Lung (tissue), 12 donors: Measurements from ENCODE around the gene ARL13A. TPM values are rescaled to one million over a fixed set of nuclear protein-coding genes. Genes with fewer than 3 reads are reported as not detected.

Experiments
- ATAC-seq: fragments of 200-7000 bp; cut with Tn5 transposase; one replicate; pipeline ENCODE4 v1.9.1; 2020; ENCODE audit warnings: moderate number of reproducible peaks; ENCODE audit not compliant: insufficient read depth, low FRiP score
- DNase-seq, 3 donors: peaks; one replicate each; pipeline ENCODE4 v3.0.0-alpha.2; 2013 to 2017
- H3K27ac ChIP-seq, 2 donors: one replicate each; pipeline ENCODE4 v1.5.1; 2013; ENCODE audit warnings: mild to moderate bottlenecking in 2 of 2, moderate library complexity in 2 of 2, control low read depth in 1 of 2, inconsistent platforms in 1 of 2, low read depth in 1 of 2, low read length in 1 of 2
- H3K27me3 ChIP-seq, 3 donors: one replicate each; pipeline ENCODE4 v1.5.1; 2013; ENCODE audit warnings: low read length in 2 of 3; ENCODE audit not compliant: control insufficient read depth in 3 of 3, insufficient read depth in 3 of 3
- H3K36me3 ChIP-seq, 4 donors: one replicate each; pipeline ENCODE4 v1.5.1; 2013; ENCODE audit warnings: low read length in 4 of 4, mild to moderate bottlenecking in 1 of 4, moderate library complexity in 1 of 4; ENCODE audit not compliant: control insufficient read depth in 4 of 4, insufficient read depth in 4 of 4
- H3K4me1 ChIP-seq, 5 donors: one replicate each; pipeline ENCODE4 v1.5.1; 2013; ENCODE audit warnings: low read length in 5 of 5, mild to moderate bottlenecking in 2 of 5, moderate library complexity in 1 of 5; ENCODE audit not compliant: control insufficient read depth in 5 of 5, insufficient read depth in 5 of 5
- H3K4me3 ChIP-seq: one replicate; pipeline ENCODE4 v1.5.1; 2013; ENCODE audit warnings: mild to moderate bottlenecking, control low read depth, moderate library complexity
- H3K9ac ChIP-seq, 2 donors: one replicate each; pipeline ENCODE4 v1.5.1; 2013; ENCODE audit warnings: low read length in 2 of 2, control low read depth in 1 of 2; ENCODE audit not compliant: insufficient read depth in 1 of 2
- H3K9me3 ChIP-seq, 4 donors: one replicate each; pipeline ENCODE4 v1.5.1; 2013; ENCODE audit warnings: low read length in 3 of 4, mild to moderate bottlenecking in 1 of 4, moderate library complexity in 1 of 4; ENCODE audit not compliant: control insufficient read depth in 4 of 4, insufficient read depth in 3 of 4
- WGBS, 2 donors: extraction: QIAGEN DNeasy Blood & Tissue Kit; methylation state at CpG; one replicate each; pipeline ENCODE4 v1.1.7; 2013; 5-methylcytosine and 5-hydroxymethylcytosine counted together
- polyA plus RNA-seq, 2 donors: library from polyadenylated mRNA; stranded (reverse); fragments of 200-250 nt; gene quantifications; one replicate each; pipeline ENCODE4 v1.2.1, GENCODE V29; 2013
- total RNA-seq, 2 donors: library from RNA; depleted of rRNA in 1 of 2; stranded (reverse); fragments of >200 nt in 1 of 2; gene quantifications; one replicate each; pipeline ENCODE4 v1.2.1, GENCODE V29; 2014 to 2021
- TF ChIP-seq, protein P1 (sequence below): IDR thresholded peaks from 2 replicates; pipeline ENCODE4 v1.5.1; 2012; ENCODE audit warnings: mild to moderate bottlenecking; ENCODE audit errors: control extremely low read depth, extremely low read depth
- donor health status: control.
- donor health status: control.
- donor health status: Bipolar disorder and iron deficiency.
- donor health status: healthy.
- donor health status: DM: yes; HTN: yes; CAD: no.

Gene ARL13A
- total and polyA plus RNA-seq, 4 donors: not detected

- Histone ChIP-seq H3K4me3 (no peak overlapping the region), H3K4me1 (no peaks in the 10 kb centered on the region), H3K27me3 (no peaks in the 10 kb centered on the region), H3K9ac (no peak overlapping the region), H3K9me3 (no peaks in the 10 kb centered on the region), H3K36me3 (peaks cover 0 to 10% (median 6%) of the 10 kb centered on the region in 4 donors), H3K27ac (no peak overlapping the region)
- TF ChIP-seq, protein P1, sequence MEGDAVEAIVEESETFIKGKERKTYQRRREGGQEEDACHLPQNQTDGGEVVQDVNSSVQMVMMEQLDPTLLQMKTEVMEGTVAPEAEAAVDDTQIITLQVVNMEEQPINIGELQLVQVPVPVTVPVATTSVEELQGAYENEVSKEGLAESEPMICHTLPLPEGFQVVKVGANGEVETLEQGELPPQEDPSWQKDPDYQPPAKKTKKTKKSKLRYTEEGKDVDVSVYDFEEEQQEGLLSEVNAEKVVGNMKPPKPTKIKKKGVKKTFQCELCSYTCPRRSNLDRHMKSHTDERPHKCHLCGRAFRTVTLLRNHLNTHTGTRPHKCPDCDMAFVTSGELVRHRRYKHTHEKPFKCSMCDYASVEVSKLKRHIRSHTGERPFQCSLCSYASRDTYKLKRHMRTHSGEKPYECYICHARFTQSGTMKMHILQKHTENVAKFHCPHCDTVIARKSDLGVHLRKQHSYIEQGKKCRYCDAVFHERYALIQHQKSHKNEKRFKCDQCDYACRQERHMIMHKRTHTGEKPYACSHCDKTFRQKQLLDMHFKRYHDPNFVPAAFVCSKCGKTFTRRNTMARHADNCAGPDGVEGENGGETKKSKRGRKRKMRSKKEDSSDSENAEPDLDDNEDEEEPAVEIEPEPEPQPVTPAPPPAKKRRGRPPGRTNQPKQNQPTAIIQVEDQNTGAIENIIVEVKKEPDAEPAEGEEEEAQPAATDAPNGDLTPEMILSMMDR: no peak
- ATAC-seq (no peak), DNase-seq (no peak)
Measured at GRCh38 chrX:101025126-101025525, 55.6 kb downstream of the ARL13A start.

DNA sequence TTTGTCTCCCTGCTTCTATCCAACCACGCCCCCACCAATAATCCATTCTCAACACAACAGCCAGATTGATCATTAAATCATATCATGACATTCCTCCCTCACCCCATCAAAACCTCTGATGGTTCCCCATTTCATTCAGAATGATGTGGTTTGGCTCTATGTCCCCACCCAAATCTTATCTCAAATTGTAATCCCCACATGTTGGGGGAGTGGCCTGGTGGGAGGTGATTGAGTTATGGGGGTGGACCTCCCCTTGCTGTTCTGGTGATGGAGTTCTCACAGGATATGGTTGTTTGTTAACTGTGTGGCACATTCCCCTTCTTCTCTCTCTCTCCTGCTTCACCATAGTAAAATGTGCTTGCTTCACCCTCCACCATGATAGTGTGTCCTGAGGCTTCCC is 59.1 kb downstream of the ARL13A start:
- 78 to 100% methylated on average over 1 of the region's 1 CpG for WGBS, 2 donors
- Histone ChIP-seq H3K4me1 (no peaks in the 10 kb centered on the region), H3K27ac (no peak overlapping the region), H3K4me3 (no peak overlapping the region), H3K36me3 (peaks cover 0 to 4% (median 1%) of the 10 kb centered on the region in 4 donors), H3K27me3 (no peaks in the 10 kb centered on the region), H3K9me3 (no peaks in the 10 kb centered on the region), H3K9ac (no peak overlapping the region)
- DNase-seq: no peak
- TF ChIP-seq, protein P1: no peak
- ATAC-seq: no peak

DNA sequence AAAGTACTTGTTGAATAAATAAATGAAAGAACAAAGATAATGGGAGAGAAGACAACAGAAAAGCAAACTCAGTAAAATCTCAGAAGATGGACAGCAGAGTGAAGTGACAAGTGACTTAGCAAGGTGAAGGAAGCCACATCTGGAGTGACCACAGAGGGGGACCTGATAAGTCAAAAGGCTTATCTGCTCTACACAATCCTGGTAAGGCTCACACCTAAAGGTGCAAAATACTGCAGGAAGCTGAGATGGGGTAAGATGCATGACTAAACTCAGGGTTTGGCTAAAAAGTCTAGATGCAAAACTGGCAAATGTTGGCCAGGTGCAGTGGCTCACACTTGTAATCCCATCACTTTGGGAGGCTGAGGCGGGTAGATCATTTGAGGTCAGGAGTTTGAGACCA is 60.2 kb downstream of the ARL13A start:
- no peaks in the 10 kb centered on the region for H3K27me3 ChIP-seq
- no peak for ATAC-seq
- no peak for DNase-seq
- no peak overlapping the region for H3K4me3 ChIP-seq
- WGBS, 2 donors: 85% methylated on average over 1 of the region's 1 CpG; no CpG with 5 or more reads in 1 of the 2 donors
- H3K9me3 ChIP-seq: no peaks in the 10 kb centered on the region
- TF ChIP-seq, protein P1: no peak
- H3K36me3 ChIP-seq: peaks cover 0 to 3% (median 1%) of the 10 kb centered on the region in 4 donors
- no peak overlapping the region for H3K9ac ChIP-seq
- H3K4me1 ChIP-seq: no peaks in the 10 kb centered on the region
- H3K27ac ChIP-seq: no peak overlapping the region

DNA sequence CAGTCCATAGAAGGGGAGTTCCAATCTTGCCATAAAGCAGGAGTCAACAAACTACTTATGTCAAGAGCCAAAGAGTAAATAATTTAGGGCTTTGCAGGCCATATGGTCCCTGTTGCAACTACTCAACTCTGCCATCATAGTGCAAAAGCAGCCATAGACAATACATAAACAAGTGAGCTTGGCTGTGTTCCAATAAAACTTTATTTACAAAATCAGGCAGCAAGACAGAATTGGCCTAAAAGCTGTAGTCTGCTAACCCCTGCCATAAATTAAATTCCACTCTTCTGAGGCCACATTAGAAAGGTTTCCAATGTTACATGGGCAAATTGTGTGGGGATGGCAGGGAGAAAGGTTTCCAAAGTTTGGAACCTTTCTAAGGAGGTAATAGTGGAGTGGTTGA is 67.7 kb downstream of the ARL13A start:
- H3K36me3 ChIP-seq: peaks cover 0 to 8% (median 1%) of the 10 kb centered on the region in 4 donors
- H3K4me3 ChIP-seq: no peak overlapping the region
- DNase-seq (peak in 2 of 3 donors; percentile 2 to 5), ATAC-seq (no peak)
- no peaks in the 10 kb centered on the region for H3K4me1 ChIP-seq
- H3K9ac ChIP-seq: no peak overlapping the region
- TF ChIP-seq, protein P1: no peak
- no peak overlapping the region for H3K27ac ChIP-seq
- H3K9me3 ChIP-seq: no peaks in the 10 kb centered on the region
- H3K27me3 ChIP-seq: no peaks in the 10 kb centered on the region
